SK-N-SH treated with all-trans-retinoic acid at 6 μM for 48 hours (cell line): Measurements from ENCODE around the gene MICB.

Experiments
- ATAC-seq: fragments of 200-7000 bp; cut with Tn5 transposase; 3 replicates; pipeline ENCODE4 v1.9.1; 2020; ENCODE audit warnings: mild to moderate bottlenecking, moderate library complexity
- ARNTL ChIP-seq: fragments of 450-650 bp; formaldehyde crosslinking; IDR thresholded peaks from 2 replicates; pipeline ENCODE4 v1.5.0; 2020; ENCODE audit warnings: low read depth, mild to moderate bottlenecking, moderate library complexity, borderline replicate concordance
- BACH2 ChIP-seq: fragments of 250-450 bp; sonication (Bioruptor Pico); IDR thresholded peaks from 2 replicates; pipeline ENCODE4 v1.9.0; 2021; ENCODE audit warnings: mild to moderate bottlenecking, borderline replicate concordance
- CREB5 ChIP-seq: fragments of 250-450 bp; sonication (Bioruptor Pico); IDR thresholded peaks from 2 replicates; pipeline ENCODE4 v1.5.1; 2020; ENCODE audit warnings: low read depth, mild to moderate bottlenecking, moderate library complexity
- CSRNP3 ChIP-seq: fragments of 250-450 bp; sonication (Bioruptor Pico); IDR thresholded peaks from 2 replicates; pipeline ENCODE4 v1.5.1; 2021; ENCODE audit warnings: mild to moderate bottlenecking, moderate library complexity
- ESRRG ChIP-seq: fragments of 250-450 bp; sonication (Bioruptor Pico); IDR thresholded peaks from 2 replicates; pipeline ENCODE4 v1.6.1; 2021; ENCODE audit warnings: mild to moderate bottlenecking
- GLIS3 ChIP-seq: fragments of 250-450 bp; sonication (Bioruptor Pico); IDR thresholded peaks from 2 replicates; pipeline ENCODE4 v1.5.0; 2020; ENCODE audit warnings: mild to moderate bottlenecking, moderate library complexity
- ISL1 ChIP-seq: fragments of 250-450 bp; sonication (Bioruptor Pico); IDR thresholded peaks from 2 replicates; pipeline ENCODE4 v2.1.2; 2022; ENCODE audit warnings: mild to moderate bottlenecking, moderate library complexity
- OSR1 ChIP-seq: fragments of 250-450 bp; sonication (Bioruptor Pico); IDR thresholded peaks from 2 replicates; pipeline ENCODE4 v1.8.0; 2022; ENCODE audit warnings: moderate library complexity, mild to moderate bottlenecking, inconsistent platforms
- PPARA ChIP-seq: fragments of 250-450 bp; sonication (Bioruptor Pico); IDR thresholded peaks from 2 replicates; pipeline ENCODE4 v1.5.0; 2020; ENCODE audit warnings: mild to moderate bottlenecking, borderline replicate concordance
- RARB ChIP-seq: fragments of 250-450 bp; sonication (Bioruptor Pico); IDR thresholded peaks from 2 replicates; pipeline ENCODE4 v1.8.0; 2021; ENCODE audit warnings: mild to moderate bottlenecking, moderate library complexity
- SNAI2 ChIP-seq: fragments of 250-450 bp; sonication (Bioruptor Pico); IDR thresholded peaks from 2 replicates; pipeline ENCODE4 v1.5.0; 2020; ENCODE audit warnings: mild to moderate bottlenecking, moderate library complexity
- TCF4 ChIP-seq: fragments of 250-450 bp; sonication (Bioruptor Pico); IDR thresholded peaks from 2 replicates; pipeline ENCODE4 v1.8.0; 2021; ENCODE audit warnings: mild to moderate bottlenecking, moderate library complexity, borderline replicate concordance
- TOX ChIP-seq: fragments of 250-450 bp; sonication (Bioruptor Pico); IDR thresholded peaks from 2 replicates; pipeline ENCODE4 v1.8.0; 2021; ENCODE audit warnings: mild to moderate bottlenecking, moderate library complexity, borderline replicate concordance
- ZC3H10 ChIP-seq: fragments of 250-450 bp; sonication (Bioruptor Pico); IDR thresholded peaks from 2 replicates; pipeline ENCODE4 v1.5.1; 2021; ENCODE audit warnings: mild to moderate bottlenecking, moderate library complexity
- ZFP3 ChIP-seq: fragments of 250-450 bp; sonication (Bioruptor Pico); IDR thresholded peaks from 2 replicates; pipeline ENCODE4 v1.5.0; 2020; ENCODE audit warnings: mild to moderate bottlenecking, moderate library complexity
- ZFP30 ChIP-seq: fragments of 450-650 bp; formaldehyde crosslinking; IDR thresholded peaks from 2 replicates; pipeline ENCODE4 v1.5.0; 2022; ENCODE audit warnings: mild to moderate bottlenecking, moderate library complexity
- ZNF565 ChIP-seq: fragments of 450-650 bp; formaldehyde crosslinking; conservative IDR thresholded peaks from 2 replicates; pipeline ENCODE4 v1.5.0; 2020; ENCODE audit warnings: low read depth, mild to moderate bottlenecking, moderate library complexity
- ZNF70 ChIP-seq: fragments of 450-650 bp; formaldehyde crosslinking; IDR thresholded peaks from 2 replicates; pipeline ENCODE4 v1.5.0; 2020; ENCODE audit warnings: mild to moderate bottlenecking, moderate library complexity
- ZNF8 ChIP-seq: fragments of 450-650 bp; formaldehyde crosslinking; IDR thresholded peaks from 2 replicates; pipeline ENCODE4 v1.5.0; 2020; ENCODE audit warnings: mild to moderate bottlenecking, moderate library complexity
- TF ChIP-seq, protein P1 (sequence below): fragments of 250-450 bp; sonication (Bioruptor Pico); IDR thresholded peaks from 2 replicates; pipeline ENCODE4 v1.5.0; 2020; ENCODE audit warnings: mild to moderate bottlenecking, moderate library complexity
- TF ChIP-seq, protein P2 (sequence below): fragments of 250-450 bp; sonication (Bioruptor Pico); IDR thresholded peaks from 2 replicates; pipeline ENCODE4 v1.8.0; 2020; ENCODE audit warnings: mild to moderate bottlenecking, moderate library complexity, borderline replicate concordance
- TF ChIP-seq, protein P3 (sequence below): fragments of 250-450 bp; sonication (Bioruptor Pico); IDR thresholded peaks from 2 replicates; pipeline ENCODE4 v1.8.0; 2021; ENCODE audit warnings: low read depth, mild to moderate bottlenecking, moderate library complexity, borderline replicate concordance

Gene MICB

GRCh38 chr6:31559958-31560696, 62.2 kb downstream of the MICB start:
- TF ChIP-seq, protein P1, sequence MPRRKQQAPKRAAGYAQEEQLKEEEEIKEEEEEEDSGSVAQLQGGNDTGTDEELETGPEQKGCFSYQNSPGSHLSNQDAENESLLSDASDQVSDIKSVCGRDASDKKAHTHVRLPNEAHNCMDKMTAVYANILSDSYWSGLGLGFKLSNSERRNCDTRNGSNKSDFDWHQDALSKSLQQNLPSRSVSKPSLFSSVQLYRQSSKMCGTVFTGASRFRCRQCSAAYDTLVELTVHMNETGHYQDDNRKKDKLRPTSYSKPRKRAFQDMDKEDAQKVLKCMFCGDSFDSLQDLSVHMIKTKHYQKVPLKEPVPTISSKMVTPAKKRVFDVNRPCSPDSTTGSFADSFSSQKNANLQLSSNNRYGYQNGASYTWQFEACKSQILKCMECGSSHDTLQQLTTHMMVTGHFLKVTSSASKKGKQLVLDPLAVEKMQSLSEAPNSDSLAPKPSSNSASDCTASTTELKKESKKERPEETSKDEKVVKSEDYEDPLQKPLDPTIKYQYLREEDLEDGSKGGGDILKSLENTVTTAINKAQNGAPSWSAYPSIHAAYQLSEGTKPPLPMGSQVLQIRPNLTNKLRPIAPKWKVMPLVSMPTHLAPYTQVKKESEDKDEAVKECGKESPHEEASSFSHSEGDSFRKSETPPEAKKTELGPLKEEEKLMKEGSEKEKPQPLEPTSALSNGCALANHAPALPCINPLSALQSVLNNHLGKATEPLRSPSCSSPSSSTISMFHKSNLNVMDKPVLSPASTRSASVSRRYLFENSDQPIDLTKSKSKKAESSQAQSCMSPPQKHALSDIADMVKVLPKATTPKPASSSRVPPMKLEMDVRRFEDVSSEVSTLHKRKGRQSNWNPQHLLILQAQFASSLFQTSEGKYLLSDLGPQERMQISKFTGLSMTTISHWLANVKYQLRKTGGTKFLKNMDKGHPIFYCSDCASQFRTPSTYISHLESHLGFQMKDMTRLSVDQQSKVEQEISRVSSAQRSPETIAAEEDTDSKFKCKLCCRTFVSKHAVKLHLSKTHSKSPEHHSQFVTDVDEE (CRISPR knock-in tag) = no peak
- TF ChIP-seq TCF4 (CRISPR knock-in tag) (no peak), OSR1 (no peak), BACH2 (CRISPR knock-in tag) (no peak), CREB5 (no peak), ZFP30 (CRISPR knock-in tag) (no peak), CSRNP3 (CRISPR knock-in tag) (no peak), ESRRG (CRISPR knock-in tag) (no peak), GLIS3 (CRISPR knock-in tag) (no peak), ISL1 (CRISPR knock-in tag) (no peak), RARB (CRISPR knock-in tag) (no peak), ZNF565 (CRISPR knock-in tag) (no peak), PPARA (CRISPR knock-in tag) (no peak), ZNF8 (CRISPR knock-in tag) (no peak), TOX (no peak), SNAI2 (CRISPR knock-in tag) (no peak)
- TF ChIP-seq, protein P2, sequence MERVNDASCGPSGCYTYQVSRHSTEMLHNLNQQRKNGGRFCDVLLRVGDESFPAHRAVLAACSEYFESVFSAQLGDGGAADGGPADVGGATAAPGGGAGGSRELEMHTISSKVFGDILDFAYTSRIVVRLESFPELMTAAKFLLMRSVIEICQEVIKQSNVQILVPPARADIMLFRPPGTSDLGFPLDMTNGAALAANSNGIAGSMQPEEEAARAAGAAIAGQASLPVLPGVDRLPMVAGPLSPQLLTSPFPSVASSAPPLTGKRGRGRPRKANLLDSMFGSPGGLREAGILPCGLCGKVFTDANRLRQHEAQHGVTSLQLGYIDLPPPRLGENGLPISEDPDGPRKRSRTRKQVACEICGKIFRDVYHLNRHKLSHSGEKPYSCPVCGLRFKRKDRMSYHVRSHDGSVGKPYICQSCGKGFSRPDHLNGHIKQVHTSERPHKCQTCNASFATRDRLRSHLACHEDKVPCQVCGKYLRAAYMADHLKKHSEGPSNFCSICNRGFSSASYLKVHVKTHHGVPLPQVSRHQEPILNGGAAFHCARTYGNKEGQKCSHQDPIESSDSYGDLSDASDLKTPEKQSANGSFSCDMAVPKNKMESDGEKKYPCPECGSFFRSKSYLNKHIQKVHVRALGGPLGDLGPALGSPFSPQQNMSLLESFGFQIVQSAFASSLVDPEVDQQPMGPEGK (CRISPR knock-in tag) = no peak
- TF ChIP-seq, protein P3, sequence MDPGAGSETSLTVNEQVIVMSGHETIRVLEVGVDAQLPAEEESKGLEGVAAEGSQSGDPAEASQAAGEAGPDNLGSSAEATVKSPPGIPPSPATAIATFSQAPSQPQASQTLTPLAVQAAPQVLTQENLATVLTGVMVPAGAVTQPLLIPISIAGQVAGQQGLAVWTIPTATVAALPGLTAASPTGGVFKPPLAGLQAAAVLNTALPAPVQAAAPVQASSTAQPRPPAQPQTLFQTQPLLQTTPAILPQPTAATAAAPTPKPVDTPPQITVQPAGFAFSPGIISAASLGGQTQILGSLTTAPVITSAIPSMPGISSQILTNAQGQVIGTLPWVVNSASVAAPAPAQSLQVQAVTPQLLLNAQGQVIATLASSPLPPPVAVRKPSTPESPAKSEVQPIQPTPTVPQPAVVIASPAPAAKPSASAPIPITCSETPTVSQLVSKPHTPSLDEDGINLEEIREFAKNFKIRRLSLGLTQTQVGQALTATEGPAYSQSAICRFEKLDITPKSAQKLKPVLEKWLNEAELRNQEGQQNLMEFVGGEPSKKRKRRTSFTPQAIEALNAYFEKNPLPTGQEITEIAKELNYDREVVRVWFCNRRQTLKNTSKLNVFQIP = no peak

GRCh38 chr6:31560697-31561058, 62.7 kb downstream of the MICB start:
- no peak for ATAC-seq
- TF ChIP-seq PPARA (CRISPR knock-in tag) = no peak
- TF ChIP-seq ZNF565 (CRISPR knock-in tag) = no peak
- TF ChIP-seq CSRNP3 (CRISPR knock-in tag) = no peak
- no peak for TF ChIP-seq TCF4 (CRISPR knock-in tag)
- TF ChIP-seq ZC3H10 (CRISPR knock-in tag) = no peak
- no peak for TF ChIP-seq ZFP30 (CRISPR knock-in tag)
- TF ChIP-seq ESRRG (CRISPR knock-in tag) = no peak
- TF ChIP-seq, protein P1 (CRISPR knock-in tag) = no peak
- TF ChIP-seq ZNF70 = no peak
- TF ChIP-seq, protein P3 = no peak
- no peak for TF ChIP-seq ZFP3 (CRISPR knock-in tag)
- no peak for TF ChIP-seq OSR1
- no peak for TF ChIP-seq BACH2 (CRISPR knock-in tag)
- no peak for TF ChIP-seq TOX
- no peak for TF ChIP-seq ARNTL (CRISPR knock-in tag)

More at GRCh38 chr6:31559958-31560696, 62.2 kb downstream of the MICB start:
- ATAC-seq = peak; percentile 86
